Activated CD4-positive, alpha-beta T cell treated with anti-CD3 and anti-CD28 coated beads for 36 hours (primary cell): ENCODE results near the gene GAP43. TPM values are rescaled to one million over a fixed set of nuclear protein-coding genes. Genes with fewer than 3 reads are reported as not detected.

ENCODE experiments used
- ATAC-seq: fragments of 200-7000 bp; cut with Tn5 transposase; one replicate; pipeline ENCODE4 v1.10.0; 2021; ENCODE audit warnings: mild to moderate bottlenecking, moderate library complexity
- CTCF ChIA-PET: fragments of 350-600 bp; sonication (Branson Sonifier 250); formaldehyde crosslinking; loops from one replicate; lab custom pipeline; 2021; ENCODE audit warnings: antibody characterized with exemption; lab: Charles Lee
- POLR2A ChIA-PET: fragments of 350-600 bp; sonication (Branson Sonifier 250); formaldehyde crosslinking; loops from one replicate; lab custom pipeline; 2021; ENCODE audit warnings: antibody characterized with exemption, inconsistent platforms; lab: Charles Lee
- DNase-seq: peaks from one replicate; pipeline ENCODE4 v3.0.0-alpha.2; 2020
- H3K27ac Mint-ChIP-seq: one replicate; pipeline ENCODE4 v1.8.0; 2021; ENCODE audit warnings: mixed read lengths
- H3K27me3 Mint-ChIP-seq: one replicate; pipeline ENCODE4 v1.8.0; 2021; ENCODE audit warnings: mixed read lengths
- H3K36me3 Mint-ChIP-seq: one replicate; pipeline ENCODE4 v1.8.0; 2021; ENCODE audit warnings: low read depth, mixed read lengths
- H3K4me1 Mint-ChIP-seq: one replicate; pipeline ENCODE4 v1.8.0; 2021; ENCODE audit warnings: mixed read lengths
- H3K4me3 Mint-ChIP-seq: one replicate; pipeline ENCODE4 v1.8.0; 2021; ENCODE audit warnings: mild to moderate bottlenecking, moderate library complexity, mixed read lengths
- H3K9me3 Mint-ChIP-seq: one replicate; pipeline ENCODE4 v1.8.0; 2021; ENCODE audit warnings: low read depth, mixed read lengths
- intact Hi-C, 2 experiments: fragments of 100-400 bp; cut with DNase I in 1 of 2; cut with micrococcal nuclease in 1 of 2; formaldehyde crosslinking; loops; one replicate each; pipeline versions ENCODE4 v1.14.2 to v1.15.1; 2022 to 2024; cut with DNase I, micrococcal nuclease
- total RNA-seq, 2 experiments: library from RNA; stranded (reverse); gene quantifications; one replicate each; pipeline ENCODE4 v1.2.3, GENCODE V29; 2021

Gene GAP43
- total RNA-seq, 2 experiments from 2014 or later = not detected

GRCh38 chr3:115704661-115705338 is 81.5 kb downstream of the GAP43 start:
- POLR2A ChIA-PET = no interaction called here
- Mint-ChIP-seq H3K4me3 (no peak overlapping the region), H3K9me3 (no peaks in the 10 kb centered on the region), H3K27me3 (peaks cover 4% of the 10 kb centered on the region), H3K27ac (no peak overlapping the region), H3K4me1 (no peaks in the 10 kb centered on the region), H3K36me3 (no peaks in the 10 kb centered on the region)
- no peak for DNase-seq
- CTCF ChIA-PET = no interaction called here
- ATAC-seq = no peak
- intact Hi-C loops = no loop called here

- POLR2A ChIA-PET = no interaction called here
Observed at GRCh38 chr3:115706311-115706829, 83.1 kb downstream of the GAP43 start.

GRCh38 chr3:115708540-115708939 is 85.2 kb downstream of the GAP43 start:
- Mint-ChIP-seq H3K9me3 (no peaks in the 10 kb centered on the region), H3K27me3 (peaks cover 12% of the 10 kb centered on the region), H3K36me3 (no peaks in the 10 kb centered on the region), H3K4me3 (no peak overlapping the region), H3K27ac (no peak overlapping the region), H3K4me1 (no peaks in the 10 kb centered on the region)
- intact Hi-C loops = no loop called here
- DNase-seq (no peak), ATAC-seq (no peak)
- CTCF ChIA-PET = interaction anchor here (1.2 to 1.6 kb wide), 2 partner anchors 104 to 111 kb away, joined by 3 to 4 read pairs; no protein-coding TSS in a partner anchor
- POLR2A ChIA-PET = no interaction called here

More at GRCh38 chr3:115706311-115706829, 83.1 kb downstream of the GAP43 start:
- ATAC-seq = no peak
- peaks cover 8% of the 10 kb centered on the region for H3K27me3 Mint-ChIP-seq
- no peak for DNase-seq
- H3K4me3 Mint-ChIP-seq = no peak overlapping the region
- H3K36me3 Mint-ChIP-seq = no peaks in the 10 kb centered on the region
- CTCF ChIA-PET = interaction anchor here (0.6 kb wide), 1 partner anchor 13 kb away, joined by 3 read pairs; no protein-coding TSS in a partner anchor
- intact Hi-C loops = no loop called here
- no peak overlapping the region for H3K27ac Mint-ChIP-seq
- H3K9me3 Mint-ChIP-seq = no peaks in the 10 kb centered on the region
- H3K4me1 Mint-ChIP-seq = no peaks in the 10 kb centered on the region

- ATAC-seq (no peak), DNase-seq (no peak)
- ChIA-PET CTCF (interaction anchor here (0.7 to 1.6 kb wide), 3 partner anchors 16 to 110 kb away, joined by 3 to 4 read pairs (median 4); no protein-coding TSS in a partner anchor), POLR2A (no interaction called here)
- intact Hi-C loops = no loop called here
- no peaks in the 10 kb centered on the region for H3K9me3 Mint-ChIP-seq
- no peaks in the 10 kb centered on the region for H3K4me1 Mint-ChIP-seq
- H3K27me3 Mint-ChIP-seq = peaks cover 14% of the 10 kb centered on the region
- H3K27ac Mint-ChIP-seq = no peak overlapping the region
- H3K36me3 Mint-ChIP-seq = no peaks in the 10 kb centered on the region
- no peak overlapping the region for H3K4me3 Mint-ChIP-seq
Observed at GRCh38 chr3:115709093-115709492, 85.8 kb downstream of the GAP43 start.

DNA sequence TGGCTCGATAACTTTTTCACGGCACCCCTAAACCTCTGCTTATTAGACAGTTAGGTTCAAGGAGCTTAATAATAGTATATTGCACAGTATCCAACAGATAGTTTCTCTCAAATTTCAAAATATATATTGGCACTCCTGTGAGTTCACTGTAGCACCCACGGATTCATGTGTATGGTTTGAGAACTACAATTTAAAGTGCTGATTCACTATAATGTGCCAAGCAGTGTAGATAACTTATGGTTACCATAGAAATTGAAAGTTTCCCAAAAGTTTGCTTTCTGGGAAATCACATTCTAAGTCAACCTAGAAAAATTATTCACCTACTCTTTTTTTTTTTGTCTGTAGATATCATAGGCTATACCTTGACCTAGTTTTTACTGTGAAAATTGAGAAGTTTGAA is 86.6 kb downstream of the GAP43 start:
- CTCF ChIA-PET = interaction anchor here (0.6 to 1.6 kb wide), 2 partner anchors 103 to 472 kb away, joined by 3 to 4 read pairs; no protein-coding TSS in a partner anchor
- ATAC-seq = no peak
- Mint-ChIP-seq H3K27ac (no peak overlapping the region), H3K27me3 (peaks cover 14% of the 10 kb centered on the region), H3K4me1 (no peaks in the 10 kb centered on the region), H3K4me3 (no peak overlapping the region), H3K36me3 (no peaks in the 10 kb centered on the region), H3K9me3 (no peaks in the 10 kb centered on the region)
- no peak for DNase-seq
- POLR2A ChIA-PET = no interaction called here
- intact Hi-C loops = no loop called here

DNA sequence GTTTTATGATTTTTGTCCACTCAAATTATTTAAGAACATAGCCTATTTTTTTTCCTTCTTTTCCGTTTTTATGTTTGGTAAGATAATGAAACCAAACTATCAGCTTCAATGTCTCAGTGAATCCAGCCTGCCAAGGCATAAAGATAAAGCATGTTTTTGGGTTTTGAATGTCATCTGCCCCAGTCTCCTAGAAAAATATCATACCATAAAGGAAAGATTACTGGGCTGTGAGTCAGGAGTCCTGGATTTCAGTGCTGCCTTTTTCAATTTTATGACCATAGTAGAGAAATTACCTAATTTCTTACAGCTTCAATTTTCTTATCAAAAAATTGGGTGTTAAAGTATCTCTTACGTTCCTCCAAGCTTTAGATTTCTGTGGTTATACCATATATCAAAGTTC is 87.5 kb downstream of the GAP43 start:
- no peak overlapping the region for H3K4me3 Mint-ChIP-seq
- ChIA-PET CTCF (interaction anchor here (0.7 to 1.5 kb wide), 3 partner anchors 15 to 426 kb away, joined by 3 read pairs; no protein-coding TSS in a partner anchor), POLR2A (no interaction called here)
- intact Hi-C loops = no loop called here
- DNase-seq (no peak), ATAC-seq (no peak)
- H3K27ac Mint-ChIP-seq = no peak overlapping the region
- H3K4me1 Mint-ChIP-seq = no peaks in the 10 kb centered on the region
- no peaks in the 10 kb centered on the region for H3K36me3 Mint-ChIP-seq
- H3K27me3 Mint-ChIP-seq = peaks cover 16% of the 10 kb centered on the region
- no peaks in the 10 kb centered on the region for H3K9me3 Mint-ChIP-seq

DNA sequence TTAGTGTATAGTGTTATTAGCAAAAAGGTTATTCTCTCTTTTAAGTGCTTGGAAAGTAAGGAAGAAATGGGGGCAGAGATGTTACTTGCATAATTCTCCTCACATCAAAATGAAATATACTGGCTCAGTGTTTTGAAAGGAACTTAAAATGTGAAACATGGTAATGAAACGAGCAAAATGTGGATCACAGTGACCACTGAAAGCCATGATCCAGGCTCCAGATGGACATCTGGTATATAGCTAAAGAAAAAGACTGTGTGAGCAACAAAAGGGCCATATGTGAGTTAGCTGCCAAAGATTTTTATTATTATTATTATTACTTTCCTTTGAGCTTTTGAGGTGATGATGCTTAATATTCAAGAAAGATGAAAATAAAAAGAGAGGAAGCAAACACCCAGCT is 89.6 kb downstream of the GAP43 start:
- ChIA-PET POLR2A (interaction anchor here (0.6 kb wide), 1 partner anchor 47 kb away, joined by 3 read pairs; no protein-coding TSS in a partner anchor), CTCF (interaction anchor here (0.7 kb wide), 1 partner anchor 107 kb away, joined by 3 read pairs; no protein-coding TSS in a partner anchor)
- no peaks in the 10 kb centered on the region for H3K36me3 Mint-ChIP-seq
- H3K9me3 Mint-ChIP-seq = no peaks in the 10 kb centered on the region
- no peaks in the 10 kb centered on the region for H3K4me1 Mint-ChIP-seq
- H3K27ac Mint-ChIP-seq = no peak overlapping the region
- H3K4me3 Mint-ChIP-seq = no peak overlapping the region
- H3K27me3 Mint-ChIP-seq = peaks cover 17% of the 10 kb centered on the region
- intact Hi-C loops = no loop called here
- ATAC-seq = no peak
- DNase-seq = no peak

DNA sequence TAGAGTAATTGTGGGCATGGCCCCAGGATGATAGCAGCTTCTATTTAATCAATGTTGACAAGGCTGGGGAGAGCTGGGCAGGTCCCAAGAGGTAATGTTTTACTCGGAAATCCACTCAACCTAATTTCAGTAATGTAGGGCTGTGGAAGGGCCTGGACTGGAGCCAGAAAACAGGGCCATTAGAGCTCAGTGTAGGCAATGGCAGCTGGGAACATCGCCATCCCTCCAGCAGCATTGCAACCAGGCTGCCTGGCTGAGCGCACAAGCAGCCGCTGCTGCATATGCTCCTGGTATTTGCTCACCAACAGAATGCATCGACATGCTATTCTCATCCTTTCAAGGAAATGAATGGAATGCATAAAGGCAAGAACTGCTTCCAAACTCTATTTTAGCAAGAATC is 90.0 kb downstream of the GAP43 start:
- Mint-ChIP-seq H3K9me3 (no peaks in the 10 kb centered on the region), H3K4me1 (no peaks in the 10 kb centered on the region), H3K27ac (no peak overlapping the region), H3K36me3 (no peaks in the 10 kb centered on the region), H3K27me3 (peaks cover 19% of the 10 kb centered on the region), H3K4me3 (no peak overlapping the region)
- ATAC-seq (no peak), DNase-seq (no peak)
- intact Hi-C loops = no loop called here
- ChIA-PET POLR2A (interaction anchor here (0.6 kb wide), 1 partner anchor 48 kb away, joined by 3 read pairs; no protein-coding TSS in a partner anchor), CTCF (interaction anchor here (0.7 kb wide), 1 partner anchor 106 kb away, joined by 3 read pairs; no protein-coding TSS in a partner anchor)

GRCh38 chr3:115715241-115715745 is 92.0 kb downstream of the GAP43 start:
- Mint-ChIP-seq H3K9me3 (no peaks in the 10 kb centered on the region), H3K27me3 (peaks cover 17% of the 10 kb centered on the region), H3K4me3 (no peak overlapping the region), H3K4me1 (no peaks in the 10 kb centered on the region), H3K27ac (no peak overlapping the region), H3K36me3 (no peaks in the 10 kb centered on the region)
- DNase-seq (no peak), ATAC-seq (no peak)
- ChIA-PET POLR2A (no interaction called here), CTCF (no interaction called here)
- intact Hi-C loops = no loop called here

- peaks cover 13% of the 10 kb centered on the region for H3K27me3 Mint-ChIP-seq
- no peak overlapping the region for H3K27ac Mint-ChIP-seq
- no peaks in the 10 kb centered on the region for H3K9me3 Mint-ChIP-seq
- ATAC-seq (no peak), DNase-seq (no peak)
- CTCF ChIA-PET = no interaction called here
- H3K4me3 Mint-ChIP-seq = no peak overlapping the region
- no peaks in the 10 kb centered on the region for H3K36me3 Mint-ChIP-seq
- intact Hi-C loops = no loop called here
- POLR2A ChIA-PET = no interaction called here
- no peaks in the 10 kb centered on the region for H3K4me1 Mint-ChIP-seq
Observed at GRCh38 chr3:115720983-115721382, 97.7 kb downstream of the GAP43 start.

GRCh38 chr3:115725800-115726199 is 102.5 kb downstream of the GAP43 start:
- ATAC-seq = no peak
- DNase-seq = no peak
- Mint-ChIP-seq H3K36me3 (no peaks in the 10 kb centered on the region), H3K4me1 (no peaks in the 10 kb centered on the region), H3K27ac (no peak overlapping the region), H3K9me3 (peaks cover 4% of the 10 kb centered on the region), H3K27me3 (peaks cover 10% of the 10 kb centered on the region), H3K4me3 (no peak overlapping the region)
- CTCF ChIA-PET = no interaction called here
- intact Hi-C loops = no loop called here
- POLR2A ChIA-PET = no interaction called here

- no peak for ATAC-seq
- H3K27ac Mint-ChIP-seq = no peak overlapping the region
- no peaks in the 10 kb centered on the region for H3K36me3 Mint-ChIP-seq
- ChIA-PET CTCF (no interaction called here), POLR2A (no interaction called here)
- H3K9me3 Mint-ChIP-seq = peaks cover 9% of the 10 kb centered on the region
- no peak overlapping the region for H3K4me3 Mint-ChIP-seq
- intact Hi-C loops = no loop called here
- H3K27me3 Mint-ChIP-seq = peaks cover 5% of the 10 kb centered on the region
- H3K4me1 Mint-ChIP-seq = no peaks in the 10 kb centered on the region
- DNase-seq = no peak
Observed at GRCh38 chr3:115727135-115727534, 103.8 kb downstream of the GAP43 start.
